IMR-90 (cell line): ENCODE data around the gene TNFAIP8L1.

Experiments used
- BHLHE40 ChIP-seq: fragments of 150-350 bp; IDR thresholded peaks from 2 replicates; pipeline ENCODE4 v1.6.1; 2016; ENCODE audit warnings: mild to moderate bottlenecking, low read depth, low read length
- POLR2A ChIP-seq: IDR thresholded peaks from 2 replicates; pipeline ENCODE4 v1.6.1; 2012; ENCODE audit warnings: mild to moderate bottlenecking, low read depth, low read length
- RAD21 ChIP-seq: IDR thresholded peaks from 2 replicates; pipeline ENCODE4 v1.6.1; 2012; ENCODE audit warnings: low read length, improper control_type of control experiment
- RCOR1 ChIP-seq: IDR thresholded peaks from 2 replicates; pipeline ENCODE4 v1.6.1; 2012; ENCODE audit warnings: mild to moderate bottlenecking, low read length, improper control_type of control experiment; ENCODE audit not compliant: insufficient replicate concordance
- RFX5 ChIP-seq: IDR thresholded peaks from 2 replicates; pipeline ENCODE4 v1.8.0; 2012; ENCODE audit warnings: low read depth, mild to moderate bottlenecking, low read length, moderate library complexity
- SMC3 ChIP-seq: fragments of 150-350 bp; IDR thresholded peaks from 2 replicates; pipeline ENCODE4 v1.6.1; 2016; ENCODE audit warnings: low read depth, mild to moderate bottlenecking, antibody characterized with exemption, low read length, moderate library complexity
- TF ChIP-seq, protein P1 (sequence below): fragments of 150-350 bp; IDR thresholded peaks from 2 replicates; pipeline ENCODE4 v1.6.1; 2016; ENCODE audit warnings: low read depth, mild to moderate bottlenecking, low read length, moderate library complexity, borderline replicate concordance
- TF ChIP-seq, protein P2 (sequence below): conservative IDR thresholded peaks from 2 replicates; pipeline ENCODE4 v1.5.1; 2012; ENCODE audit warnings: mild to moderate bottlenecking, low read depth, low read length, improper control_type of control experiment
- TF ChIP-seq, protein P3 (sequence below): fragments of 150-350 bp; IDR thresholded peaks from 2 replicates; pipeline ENCODE4 v1.6.1; 2017; ENCODE audit warnings: mild to moderate bottlenecking, antibody characterized with exemption, low read length, low read depth

DNA sequence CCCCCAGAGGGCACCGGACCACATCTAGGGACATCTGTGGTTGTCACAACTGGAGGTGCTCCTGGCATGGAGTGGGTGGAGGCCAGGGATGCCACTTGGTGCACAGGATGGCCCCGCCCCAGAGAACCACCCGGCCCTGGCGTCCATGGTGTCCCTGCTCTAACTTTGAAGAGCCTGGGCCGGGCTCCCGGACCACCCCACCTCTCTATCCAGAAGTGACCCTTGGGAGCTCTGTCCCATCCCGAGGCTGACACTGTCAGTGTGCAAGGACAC, 53.7 kb downstream of the TNFAIP8L1 start:
- TF ChIP-seq, protein P1, sequence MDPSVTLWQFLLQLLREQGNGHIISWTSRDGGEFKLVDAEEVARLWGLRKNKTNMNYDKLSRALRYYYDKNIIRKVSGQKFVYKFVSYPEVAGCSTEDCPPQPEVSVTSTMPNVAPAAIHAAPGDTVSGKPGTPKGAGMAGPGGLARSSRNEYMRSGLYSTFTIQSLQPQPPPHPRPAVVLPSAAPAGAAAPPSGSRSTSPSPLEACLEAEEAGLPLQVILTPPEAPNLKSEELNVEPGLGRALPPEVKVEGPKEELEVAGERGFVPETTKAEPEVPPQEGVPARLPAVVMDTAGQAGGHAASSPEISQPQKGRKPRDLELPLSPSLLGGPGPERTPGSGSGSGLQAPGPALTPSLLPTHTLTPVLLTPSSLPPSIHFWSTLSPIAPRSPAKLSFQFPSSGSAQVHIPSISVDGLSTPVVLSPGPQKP: no peak
- no peak for TF ChIP-seq POLR2A
- TF ChIP-seq, protein P2, sequence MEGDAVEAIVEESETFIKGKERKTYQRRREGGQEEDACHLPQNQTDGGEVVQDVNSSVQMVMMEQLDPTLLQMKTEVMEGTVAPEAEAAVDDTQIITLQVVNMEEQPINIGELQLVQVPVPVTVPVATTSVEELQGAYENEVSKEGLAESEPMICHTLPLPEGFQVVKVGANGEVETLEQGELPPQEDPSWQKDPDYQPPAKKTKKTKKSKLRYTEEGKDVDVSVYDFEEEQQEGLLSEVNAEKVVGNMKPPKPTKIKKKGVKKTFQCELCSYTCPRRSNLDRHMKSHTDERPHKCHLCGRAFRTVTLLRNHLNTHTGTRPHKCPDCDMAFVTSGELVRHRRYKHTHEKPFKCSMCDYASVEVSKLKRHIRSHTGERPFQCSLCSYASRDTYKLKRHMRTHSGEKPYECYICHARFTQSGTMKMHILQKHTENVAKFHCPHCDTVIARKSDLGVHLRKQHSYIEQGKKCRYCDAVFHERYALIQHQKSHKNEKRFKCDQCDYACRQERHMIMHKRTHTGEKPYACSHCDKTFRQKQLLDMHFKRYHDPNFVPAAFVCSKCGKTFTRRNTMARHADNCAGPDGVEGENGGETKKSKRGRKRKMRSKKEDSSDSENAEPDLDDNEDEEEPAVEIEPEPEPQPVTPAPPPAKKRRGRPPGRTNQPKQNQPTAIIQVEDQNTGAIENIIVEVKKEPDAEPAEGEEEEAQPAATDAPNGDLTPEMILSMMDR: no peak
- TF ChIP-seq RCOR1: no peak
- no peak for TF ChIP-seq RAD21
- TF ChIP-seq RFX5: no peak
- TF ChIP-seq SMC3: no peak
- TF ChIP-seq BHLHE40: no peak
- TF ChIP-seq, protein P3, sequence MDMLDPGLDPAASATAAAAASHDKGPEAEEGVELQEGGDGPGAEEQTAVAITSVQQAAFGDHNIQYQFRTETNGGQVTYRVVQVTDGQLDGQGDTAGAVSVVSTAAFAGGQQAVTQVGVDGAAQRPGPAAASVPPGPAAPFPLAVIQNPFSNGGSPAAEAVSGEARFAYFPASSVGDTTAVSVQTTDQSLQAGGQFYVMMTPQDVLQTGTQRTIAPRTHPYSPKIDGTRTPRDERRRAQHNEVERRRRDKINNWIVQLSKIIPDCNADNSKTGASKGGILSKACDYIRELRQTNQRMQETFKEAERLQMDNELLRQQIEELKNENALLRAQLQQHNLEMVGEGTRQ: no peak
